NB4 (cell line): ENCODE data around the gene ASB18.

Experiments used
- POLR2A ChIP-seq: IDR thresholded peaks from 2 replicates; pipeline ENCODE4 v1.6.1; 2011; ENCODE audit warnings: mild to moderate bottlenecking; ENCODE audit not compliant: insufficient read length; ENCODE audit errors: extremely low read depth
- TF ChIP-seq, protein P1 (sequence below): IDR thresholded peaks from 2 replicates; pipeline ENCODE4 v1.6.1; 2011; ENCODE audit warnings: low read depth, low read length
- TF ChIP-seq, protein P2 (sequence below): IDR thresholded peaks from one replicate; pipeline ENCODE4 v1.5.1; 2012; ENCODE audit warnings: low read depth, low read length

DNA sequence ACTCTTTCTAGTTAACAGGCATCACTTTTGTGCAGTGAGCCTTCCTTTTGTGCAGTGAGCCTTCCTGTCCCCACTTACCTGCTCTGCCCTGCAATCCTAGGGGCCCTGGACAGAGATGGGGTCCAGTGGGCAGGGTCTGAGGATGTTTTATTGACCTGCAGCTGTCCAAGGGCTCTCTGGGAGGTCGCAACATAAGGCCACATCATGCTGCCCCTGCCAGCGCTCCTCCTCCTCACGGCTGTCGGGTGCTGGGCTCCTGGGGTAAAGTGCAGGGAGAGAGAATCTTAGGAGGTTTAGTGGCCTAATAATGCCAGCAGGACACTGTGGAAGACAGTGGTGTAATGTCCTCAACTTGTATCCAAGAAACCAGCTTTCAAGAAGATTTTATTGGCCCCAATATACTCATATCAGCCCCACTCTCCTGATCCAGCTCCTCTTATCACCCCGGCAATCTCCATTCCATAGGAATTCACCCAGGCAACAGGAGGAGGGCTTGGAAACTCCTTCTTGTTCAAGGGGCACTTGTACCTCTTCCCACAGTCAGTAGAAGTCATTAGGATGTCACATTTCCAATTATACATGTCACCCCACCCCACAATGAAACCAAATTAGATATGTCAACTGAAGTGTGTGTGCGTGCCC lies 41.9 kb upstream of the ASB18 start:
- TF ChIP-seq, protein P1, sequence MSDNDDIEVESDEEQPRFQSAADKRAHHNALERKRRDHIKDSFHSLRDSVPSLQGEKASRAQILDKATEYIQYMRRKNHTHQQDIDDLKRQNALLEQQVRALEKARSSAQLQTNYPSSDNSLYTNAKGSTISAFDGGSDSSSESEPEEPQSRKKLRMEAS = no peak
- TF ChIP-seq, protein P2, sequence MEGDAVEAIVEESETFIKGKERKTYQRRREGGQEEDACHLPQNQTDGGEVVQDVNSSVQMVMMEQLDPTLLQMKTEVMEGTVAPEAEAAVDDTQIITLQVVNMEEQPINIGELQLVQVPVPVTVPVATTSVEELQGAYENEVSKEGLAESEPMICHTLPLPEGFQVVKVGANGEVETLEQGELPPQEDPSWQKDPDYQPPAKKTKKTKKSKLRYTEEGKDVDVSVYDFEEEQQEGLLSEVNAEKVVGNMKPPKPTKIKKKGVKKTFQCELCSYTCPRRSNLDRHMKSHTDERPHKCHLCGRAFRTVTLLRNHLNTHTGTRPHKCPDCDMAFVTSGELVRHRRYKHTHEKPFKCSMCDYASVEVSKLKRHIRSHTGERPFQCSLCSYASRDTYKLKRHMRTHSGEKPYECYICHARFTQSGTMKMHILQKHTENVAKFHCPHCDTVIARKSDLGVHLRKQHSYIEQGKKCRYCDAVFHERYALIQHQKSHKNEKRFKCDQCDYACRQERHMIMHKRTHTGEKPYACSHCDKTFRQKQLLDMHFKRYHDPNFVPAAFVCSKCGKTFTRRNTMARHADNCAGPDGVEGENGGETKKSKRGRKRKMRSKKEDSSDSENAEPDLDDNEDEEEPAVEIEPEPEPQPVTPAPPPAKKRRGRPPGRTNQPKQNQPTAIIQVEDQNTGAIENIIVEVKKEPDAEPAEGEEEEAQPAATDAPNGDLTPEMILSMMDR = no peak
- no peak for TF ChIP-seq POLR2A
